ENCODE results near the gene CDK15.

GRCh38 chr2:201928363-201928762, 122.0 kb downstream of the CDK15 start:
- TF ChIP-seq POLR2AphosphoS5 (IDR thresholded peaks at IDR 0.05; ENCODE audit: borderline replicate concordance, low read depth, low read length) (no peak), EZH2 (IDR thresholded peaks at IDR 0.05) (no peak), FOXP2 (optimal IDR thresholded peaks at IDR 0.05; ENCODE audit: control extremely low read depth, extremely low read length, insufficient read depth) (no peak)
